Psoas muscle (tissue), 8 donors: ENCODE measurements around the gene FRMD7. TPM values are rescaled to one million over a fixed set of nuclear protein-coding genes. Genes with fewer than 3 reads are reported as not detected.

Experiments used
- ATAC-seq, 4 donors: fragments of 200-7000 bp; cut with Tn5 transposase; one replicate each; pipeline ENCODE4 v1.9.1; 2020; ENCODE audit warnings: moderate library complexity in 3 of 4, mild to moderate bottlenecking in 2 of 4
- DNase-seq, 2 donors: peaks; one replicate each; pipeline ENCODE4 v3.0.0-alpha.2; 2020
- H3K27ac ChIP-seq: fragments of 200-600 bp; one replicate; pipeline ENCODE4 v1.8.0; 2022
- H3K27me3 ChIP-seq, 3 donors: fragments of 200-600 bp in 1 of 3; one replicate each; pipeline versions ENCODE4 v1.6.1 to v1.8.0; 2013 to 2022; ENCODE audit warnings: low read length in 2 of 3, mild to moderate bottlenecking in 2 of 3, moderate library complexity in 1 of 3; ENCODE audit not compliant: insufficient read depth in 3 of 3
- H3K36me3 ChIP-seq, 2 donors: fragments of 200-600 bp in 1 of 2; one replicate each; pipeline versions ENCODE4 v1.6.1 to v1.8.0; 2013 to 2022; ENCODE audit warnings: low read depth in 1 of 2, mild to moderate bottlenecking in 1 of 2, moderate library complexity in 1 of 2; ENCODE audit not compliant: insufficient read depth in 1 of 2
- H3K4me1 ChIP-seq: fragments of 200-600 bp; one replicate; pipeline ENCODE4 v1.8.0; 2022
- H3K4me3 ChIP-seq: fragments of 200-600 bp; one replicate; pipeline ENCODE4 v1.8.0; 2022; ENCODE audit warnings: mild to moderate bottlenecking
- H3K9me3 ChIP-seq: fragments of 200-600 bp; one replicate; pipeline ENCODE4 v1.8.0; 2022
- CTCF ChIP-seq: fragments of 200-600 bp; IDR thresholded peaks from one replicate; pipeline ENCODE4 v1.8.0; 2022; ENCODE audit warnings: antibody characterized with exemption
- intact Hi-C, 2 donors: fragments of 100-400 bp; cut with DNase I; formaldehyde crosslinking; loops; one replicate each; pipeline versions ENCODE4 v1.11.0 to v1.14.2; 2022
- polyA plus RNA-seq, 3 donors: library from polyadenylated mRNA; stranded (reverse); fragments of 200-250 nt; gene quantifications; one replicate each; pipeline ENCODE4 v1.2.3, GENCODE V29; 2013
- total RNA-seq, 4 donors: library from RNA; stranded (reverse); fragmentation: NEBNext Ultra II Directional in 2 of 4; extraction: Animal tissue kit (Norgen Biotek cat#: 25700) in 2 of 4; gene quantifications; one replicate each; pipeline versions ENCODE4 v1.2.1 to v1.2.4, GENCODE V29; 2021 to 2023
- donor health status: healthy with polysubstance abuse.
- donor health status: DM: no; HTN: no; CAD: no; lungs with moderate emphysema.
- donor health status: Bipolar disorder and iron deficiency.
- donor health status: healthy.
- donor health status: DM: yes; HTN: yes; CAD: no.
- donor health status: DM: no; HTN: no; CAD: no.
- donor health status: DM: no; HTN: no; CAD: no.
- donor health status: DM: yes; HTN: yes; CAD: no.

The FRMD7 gene
- total and polyA plus RNA-seq, 7 donors = 0.04 to 0.13 (median 0.10) TPM; not detected in 4

- intact Hi-C loops = no loop called here
- no peaks in the 10 kb centered on the region for H3K4me1 ChIP-seq
- H3K27ac ChIP-seq = no peak overlapping the region
- H3K27me3 ChIP-seq = peaks cover 0 to 41% (median 0%) of the 10 kb centered on the region in 3 donors
- no peak for TF ChIP-seq CTCF
- no peaks in the 10 kb centered on the region for H3K9me3 ChIP-seq
- DNase-seq (no peak), ATAC-seq (no peak)
- H3K4me3 ChIP-seq = no peak overlapping the region
- no peaks in the 10 kb centered on the region for H3K36me3 ChIP-seq
Observed at GRCh38 chrX:132030264-132030663, 97.6 kb downstream of the FRMD7 start.

Other genes starting within 250 kb of the FRMD7 start
- under 1 TPM; 0.42 to 0.79 (median 0.66) TPM for gene STK26, start 104.7 kb downstream of the FRMD7 start, total RNA-seq
- under 1 TPM; 0.25 to 0.44 (median 0.31) TPM for gene STK26, start 104.7 kb downstream of the FRMD7 start, polyA plus RNA-seq
- gene RAP2C, start 91.4 kb upstream of the FRMD7 start, total RNA-seq = 10 to 100 TPM; 16.6 to 25.7 (median 23.3) TPM
- 10 to 100 TPM in 2 of 3 donors, 1 to 10 TPM in 1; 9.6 to 22.2 (median 15.0) TPM for gene RAP2C, start 91.4 kb upstream of the FRMD7 start, polyA plus RNA-seq